ENCODE measurements around the gene DPF3. TPM values are rescaled to one million over a fixed set of nuclear protein-coding genes. Genes with fewer than 3 reads are reported as not detected.

The DPF3 gene
- polyA plus RNA-seq (ENCODE audit: insufficient read length in 3 of 3), result 1 to 10 TPM; 3.8 to 4.8 (median 3.9) TPM
- long read RNA-seq, donor 1, result 0 reads
- long read RNA-seq, donor 2, result 0 reads
- long read RNA-seq, donor 3, full-length matches to known transcripts, result 1 of 1 reads
- long read RNA-seq, donor 3, partial matches to known transcripts, result 0 of 1 reads
- long read RNA-seq, donor 3, other reads (novel, unspliced or antisense), result 0 of 1 reads
- long read RNA-seq, donor 4, result 0 reads
- long read RNA-seq, donor 5, result 0 reads
- long read RNA-seq, donor 6, result 0 reads
- long read RNA-seq, donor 7, result 0 reads
- long read RNA-seq, donor 8, result 0 reads
- long read RNA-seq, donor 9, result 0 reads
- long read RNA-seq, donor 10, result 0 reads
- long read RNA-seq, donor 11, result 0 reads
- long read RNA-seq, donor 12, result 0 reads
- long read RNA-seq, donor 13, result 0 reads
- long read RNA-seq, donor 14, result 0 reads
- long read RNA-seq, donor 15, full-length matches to known transcripts, result 1 of 1 reads
- long read RNA-seq, donor 15, partial matches to known transcripts, result 0 of 1 reads
- long read RNA-seq, donor 15, other reads (novel, unspliced or antisense), result 0 of 1 reads
- long read RNA-seq, donor 16, result 0 reads

- DNase-seq (ENCODE audit: extremely low read depth in 1 of 11, low read depth in 9 of 11, low spot score in 4 of 11), result peak; percentile 79 to 93 (median 87)
Observed at GRCh38 chr14:72893636-72894322, at the start of gene DPF3. DPF3 (minus strand) TSS chr14:72894101; CDS start chr14:72894088, 13 bp downstream.

DNA sequence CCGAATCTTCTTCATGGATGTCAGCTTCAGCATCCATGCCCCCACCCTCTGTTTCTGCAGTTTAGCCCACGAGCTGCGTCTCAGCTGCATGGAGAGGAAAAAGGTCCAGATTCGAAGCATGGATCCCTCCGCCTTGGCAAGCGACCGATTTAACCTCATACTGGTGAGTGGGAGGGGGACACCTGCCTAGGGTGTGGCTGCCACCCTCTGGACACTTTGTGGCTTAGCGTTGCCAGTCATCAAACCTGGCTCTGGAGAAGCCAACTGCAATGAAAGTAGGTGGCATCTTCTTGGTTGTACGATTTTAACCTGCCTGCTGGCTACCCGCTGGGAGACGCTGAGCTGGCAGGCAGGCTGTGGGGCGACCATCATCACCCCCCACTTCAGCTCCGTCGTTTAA, 49.0 kb upstream of the DPF3 start:
- DNase-seq (ENCODE audit: extremely low read depth in 1 of 11, low read depth in 9 of 11, low spot score in 4 of 11), result no peak

- DNase-seq (ENCODE audit: extremely low read depth in 1 of 11, low read depth in 9 of 11, low spot score in 4 of 11), result no peak
Observed at GRCh38 chr14:72941286-72941985, 47.5 kb upstream of the DPF3 start.

GRCh38 chr14:72939630-72940029, 45.7 kb upstream of the DPF3 start:
- no peak for DNase-seq (ENCODE audit: extremely low read depth in 1 of 11, low read depth in 9 of 11, low spot score in 4 of 11)

DNA sequence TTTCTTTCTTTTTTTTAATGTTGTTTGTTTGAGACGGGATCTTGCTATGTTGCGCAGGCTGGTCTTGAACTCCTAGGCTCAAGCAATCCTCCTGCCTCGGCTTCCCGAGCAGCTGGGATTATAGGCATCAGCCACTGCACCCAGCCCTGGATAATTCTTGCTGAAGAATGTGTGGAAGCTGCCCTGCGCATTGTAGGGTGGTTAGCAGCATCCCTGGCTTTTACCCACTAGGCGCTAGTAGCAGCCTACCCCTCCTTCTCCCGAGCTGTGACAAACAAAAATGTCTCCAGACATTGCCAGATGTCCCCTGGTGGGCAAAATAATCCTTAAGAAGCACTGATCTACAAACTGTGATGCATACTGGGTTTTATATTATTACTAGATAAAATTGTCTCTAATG, 39.0 kb upstream of the DPF3 start:
- no peak for DNase-seq (ENCODE audit: extremely low read depth in 1 of 11, low read depth in 9 of 11, low spot score in 4 of 11)

- no peak for DNase-seq (ENCODE audit: extremely low read depth in 1 of 11, low read depth in 9 of 11, low spot score in 4 of 11)
Observed at GRCh38 chr14:72929316-72930080, 35.6 kb upstream of the DPF3 start.

- no peak for DNase-seq (ENCODE audit: extremely low read depth in 1 of 11, low read depth in 9 of 11, low spot score in 4 of 11)
Observed at GRCh38 chr14:72928872-72929271, 35.0 kb upstream of the DPF3 start.

- peak in 10 of 11 donors; percentile 88 to 98 (median 95) for DNase-seq (ENCODE audit: extremely low read depth in 1 of 11, low read depth in 9 of 11, low spot score in 4 of 11)
Observed at GRCh38 chr14:72926292-72927028, 32.6 kb upstream of the DPF3 start, which contains the start of gene DCAF4. DCAF4 (plus strand) TSS chr14:72926464; CDS start chr14:72937979, 11,515 bp downstream.

DNA sequence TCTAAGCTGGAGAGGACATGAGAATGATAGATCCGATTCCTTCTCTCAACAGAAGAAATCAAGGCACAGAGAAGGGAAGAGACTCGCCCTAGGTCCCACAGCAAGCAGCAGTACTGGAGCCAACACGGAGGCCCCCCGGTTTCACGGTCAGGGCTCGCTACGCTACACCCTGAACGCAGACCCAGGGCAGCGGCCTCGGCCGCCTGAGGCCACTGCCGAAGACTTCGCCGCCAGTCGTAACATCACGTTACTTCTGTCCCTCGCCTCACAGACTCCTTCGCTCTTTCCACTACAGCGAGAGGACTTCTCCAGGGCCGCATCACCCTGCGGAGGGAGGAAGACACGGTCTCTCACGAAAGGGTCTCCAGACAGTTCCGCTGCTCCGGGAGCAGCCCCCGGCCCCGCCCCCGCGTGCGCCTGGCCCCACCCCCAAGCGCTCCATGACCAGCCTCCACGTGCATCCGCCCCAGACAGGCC, 32.0 kb upstream of the DPF3 start:
- DNase-seq (ENCODE audit: extremely low read depth in 1 of 11, low read depth in 9 of 11, low spot score in 4 of 11), result peak in 1 of 11 donors; percentile 81

DNA sequence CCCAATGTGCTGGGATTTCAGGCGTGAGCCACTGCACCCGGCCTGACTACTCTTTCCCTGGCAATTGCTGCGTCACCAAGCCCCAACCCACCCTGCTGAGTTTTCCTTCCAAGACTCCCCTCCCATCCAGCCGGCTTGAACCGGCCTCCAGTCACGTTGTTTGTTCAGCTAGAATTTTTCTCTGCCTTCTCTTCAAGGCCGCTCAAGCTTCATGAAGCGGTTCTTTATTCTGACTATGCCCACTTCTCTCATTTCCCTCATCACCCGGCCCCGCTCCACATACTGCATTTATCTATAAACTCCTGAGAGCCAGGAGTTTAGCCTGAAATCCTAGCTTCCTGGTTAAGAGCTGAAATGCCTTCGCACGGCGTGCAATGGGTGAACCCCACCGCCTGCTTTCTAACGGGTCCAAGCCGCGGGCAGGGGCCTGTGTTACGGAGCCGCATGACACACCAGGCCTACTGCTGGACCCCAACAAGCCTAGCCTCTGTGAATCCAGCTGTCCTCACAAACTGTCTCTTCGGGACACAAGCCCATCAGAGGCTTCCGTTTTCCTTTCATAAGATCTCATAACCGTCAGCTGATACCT, 31.4 kb upstream of the DPF3 start:
- DNase-seq (ENCODE audit: extremely low read depth in 1 of 11, low read depth in 9 of 11, low spot score in 4 of 11), result no peak

- no peak for DNase-seq (ENCODE audit: extremely low read depth in 1 of 11, low read depth in 9 of 11, low spot score in 4 of 11)
Observed at GRCh38 chr14:72924337-72924736, 30.4 kb upstream of the DPF3 start.

DNA sequence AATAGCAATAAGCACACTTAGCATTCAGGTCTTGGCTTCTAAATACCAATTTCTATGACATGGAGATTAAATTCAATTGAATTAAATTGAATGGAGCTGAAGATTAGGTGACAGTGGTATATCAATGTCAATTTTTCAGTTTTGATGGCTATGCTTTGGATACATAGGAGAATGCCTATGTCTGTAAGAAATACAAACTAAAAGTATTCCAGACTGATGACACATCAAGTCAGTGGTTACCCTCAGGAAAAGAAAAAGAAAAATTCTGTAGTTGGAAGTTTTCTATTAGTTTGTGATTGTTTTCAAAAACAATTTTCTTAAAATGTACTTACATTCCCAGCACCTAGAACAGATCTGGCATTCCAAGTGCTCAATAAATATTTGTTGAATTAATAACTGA, 27.5 kb upstream of the DPF3 start:
- DNase-seq (ENCODE audit: extremely low read depth in 1 of 11, low read depth in 9 of 11, low spot score in 4 of 11), result no peak

DNA sequence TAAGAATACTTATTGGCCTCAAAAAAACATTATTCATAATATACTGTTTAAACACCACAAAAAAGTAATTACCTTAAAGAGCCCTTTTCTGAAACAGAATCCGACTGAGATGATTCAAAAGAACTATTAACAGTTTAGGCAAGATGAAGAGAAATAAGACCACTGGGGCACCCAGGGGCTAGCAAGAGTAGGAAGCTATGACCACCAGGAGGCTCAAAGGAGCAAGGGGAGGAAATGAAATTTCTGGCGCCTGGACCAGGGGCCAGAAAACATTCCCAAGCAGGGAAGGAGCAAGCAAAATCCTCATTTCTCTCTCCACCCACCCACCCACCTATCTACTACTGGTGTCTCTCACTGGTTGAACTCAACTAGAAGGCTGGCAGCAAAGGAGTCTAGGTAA, 26.1 kb upstream of the DPF3 start:
- no peak for DNase-seq (ENCODE audit: extremely low read depth in 1 of 11, low read depth in 9 of 11, low spot score in 4 of 11)

- peak in 3 of 11 donors; percentile 50 to 67 (median 62) for DNase-seq (ENCODE audit: extremely low read depth in 1 of 11, low read depth in 9 of 11, low spot score in 4 of 11)
Observed at GRCh38 chr14:72917094-72917802, 23.3 kb upstream of the DPF3 start.

- no peak for DNase-seq (ENCODE audit: extremely low read depth in 1 of 11, low read depth in 9 of 11, low spot score in 4 of 11)
Observed at GRCh38 chr14:72916174-72916573, 22.3 kb upstream of the DPF3 start.

- no peak for DNase-seq (ENCODE audit: extremely low read depth in 1 of 11, low read depth in 9 of 11, low spot score in 4 of 11)
Observed at GRCh38 chr14:72913809-72914208, 19.9 kb upstream of the DPF3 start.

- no peak for DNase-seq (ENCODE audit: extremely low read depth in 1 of 11, low read depth in 9 of 11, low spot score in 4 of 11)
Observed at GRCh38 chr14:72909163-72909562, 15.3 kb upstream of the DPF3 start.
